HG02970 (cell line): ENCODE data around the gene TFR2.

Source experiments
- ATAC-seq: cut with Tn5 transposase; IDR thresholded peaks from one replicate; pipeline ENCODE4 v1.9.1; 2021; ENCODE audit warnings: mild to moderate bottlenecking, moderate library complexity, moderate number of reproducible peaks; ENCODE audit not compliant: unreplicated experiment, low FRiP score

TFR2 gene

DNA sequence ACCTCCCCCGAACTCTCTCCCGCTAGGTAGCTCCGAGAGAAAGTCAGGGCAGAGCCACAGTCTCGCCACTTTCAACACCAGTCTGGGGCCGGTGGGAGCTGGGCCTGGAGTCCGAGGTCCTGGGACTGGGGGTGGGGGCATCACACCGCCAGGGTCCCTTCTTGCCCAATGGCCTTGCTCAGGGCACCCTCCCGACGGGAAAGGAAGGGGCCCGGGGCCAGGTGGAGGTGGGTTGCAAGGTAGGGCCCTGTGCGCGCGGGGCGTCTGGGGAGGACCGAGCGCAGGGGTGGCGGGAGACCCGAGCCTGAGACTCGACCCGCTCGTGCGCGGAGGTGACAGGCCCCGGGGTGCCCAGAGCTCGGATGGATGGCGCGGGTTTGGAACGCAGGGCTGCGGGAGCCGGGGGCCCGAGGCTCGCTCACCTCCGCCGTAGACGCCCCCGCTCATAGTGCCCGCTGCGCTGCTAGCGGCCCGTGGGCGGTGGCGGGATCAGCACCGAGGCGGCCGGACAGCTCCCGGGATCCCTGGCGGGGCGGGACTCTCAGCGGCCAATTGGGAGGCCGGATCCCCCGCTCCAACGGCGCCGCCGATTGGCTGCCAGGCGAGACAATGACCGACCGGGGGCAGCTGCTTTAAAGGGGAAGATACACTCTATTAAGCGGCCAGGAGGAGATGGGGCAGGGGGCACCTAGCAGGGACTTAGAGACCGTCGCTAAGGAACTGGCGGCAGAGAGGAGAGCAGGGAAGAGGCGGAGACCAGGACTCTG lies 14.7 kb upstream of the TFR2 start, which contains the start of gene ACTL6B:
Gene ACTL6B, minus strand, starts transcription at position 541 of the 767 bp plus-strand sequence. Its CDS starts 94 bp downstream, at position 447.
- ATAC-seq, result no peak

DNA sequence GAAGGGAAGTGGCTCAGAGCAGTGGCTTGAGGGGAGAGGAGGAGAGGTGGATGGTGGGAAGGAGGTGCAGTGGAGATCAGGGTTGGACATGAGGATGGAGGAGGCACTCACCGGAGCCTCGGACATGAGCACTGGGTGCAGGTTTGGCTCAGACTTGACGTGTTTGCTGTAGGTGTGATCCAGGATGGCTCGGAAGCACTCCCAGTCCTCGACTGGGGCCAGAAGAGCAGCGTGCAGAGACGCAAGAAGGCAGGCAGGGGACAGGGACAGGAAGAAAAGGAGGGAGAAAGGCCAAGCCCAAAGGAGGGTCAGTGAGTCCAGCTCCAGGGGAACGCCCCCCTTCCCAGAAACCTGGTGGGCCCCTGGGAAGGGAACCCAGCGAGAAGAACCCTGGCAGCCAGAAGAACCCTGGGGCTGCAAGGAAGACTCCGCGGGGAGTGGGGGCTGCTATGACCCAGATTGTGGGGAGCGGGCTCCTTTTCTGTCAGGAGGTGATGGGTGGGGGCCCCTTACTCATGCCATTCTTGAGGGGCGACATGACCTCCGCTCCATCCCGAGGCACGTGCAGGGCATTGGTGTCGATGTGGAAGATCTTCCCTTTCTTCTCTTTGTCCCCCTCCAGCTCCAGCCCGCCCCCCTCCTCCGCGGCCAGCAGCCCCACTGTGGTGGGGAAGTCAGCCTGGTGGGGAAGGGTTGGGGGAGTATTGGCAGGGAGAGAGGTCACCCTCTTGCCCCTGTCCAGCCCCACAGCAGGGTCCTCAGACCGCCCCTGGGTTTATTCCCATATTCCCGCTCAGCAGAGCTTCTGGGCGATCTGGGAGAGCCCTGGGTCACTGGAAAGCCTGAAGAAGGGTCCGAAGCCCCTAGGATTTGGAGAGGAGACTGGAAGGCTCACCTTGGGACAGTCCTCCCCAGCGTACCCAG lies 13.8 kb upstream of the TFR2 start:
- no peak for ATAC-seq

- ATAC-seq, result no peak
Observed at GRCh38 chr7:100649826-100650565, 8.6 kb upstream of the TFR2 start.

- ATAC-seq, result no peak
Observed at GRCh38 chr7:100642534-100642907, 1.2 kb upstream of the TFR2 start.

- ATAC-seq, result no peak
Observed at GRCh38 chr7:100641860-100642533, 645 bp upstream of the TFR2 start.

DNA sequence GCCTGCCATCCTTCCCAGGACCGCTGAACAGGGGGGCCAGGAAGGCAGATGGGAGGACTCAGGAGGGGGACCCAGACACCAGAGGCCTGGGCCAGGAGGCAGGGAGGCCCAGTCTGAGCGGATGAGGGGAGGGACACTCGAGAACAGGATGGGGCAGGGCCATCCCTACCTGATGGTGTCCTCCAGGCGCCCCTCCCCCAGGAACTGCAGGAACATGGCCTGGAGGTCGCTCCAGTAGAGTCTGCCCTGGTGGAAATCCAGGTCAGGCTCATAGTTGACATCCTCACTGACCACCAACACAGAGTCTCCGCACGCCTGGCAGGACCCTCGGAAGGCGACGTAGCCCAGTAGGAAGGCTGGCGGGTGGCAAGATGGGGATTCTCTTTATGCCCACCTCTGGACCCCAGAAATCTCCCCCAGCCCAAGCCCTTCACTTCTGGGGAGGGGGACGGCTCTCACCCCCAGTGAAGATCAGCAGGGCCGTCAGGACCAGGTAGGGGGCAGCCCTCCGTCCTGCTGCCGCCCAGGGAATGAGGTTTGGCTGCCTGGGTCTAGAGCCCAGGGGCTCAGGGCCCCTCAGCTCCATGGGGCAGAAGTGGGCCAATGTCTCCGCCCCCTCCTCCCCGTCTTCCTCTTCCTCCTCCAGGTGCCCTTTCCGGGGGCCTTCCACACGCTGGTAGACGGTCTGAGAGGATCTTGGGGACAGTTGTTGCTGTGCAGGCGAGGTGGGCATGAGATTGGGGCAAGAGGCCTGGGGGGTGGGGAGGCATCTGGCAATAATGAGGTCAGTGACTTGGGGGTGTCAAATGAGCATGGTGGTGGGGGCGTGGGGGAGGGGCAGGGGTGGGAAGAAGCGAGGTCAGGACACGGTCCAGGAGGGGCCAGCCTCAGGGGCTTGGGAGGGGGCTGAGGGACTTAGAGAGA lies 573 bp downstream of the TFR2 start:
- no peak for ATAC-seq

- no peak for ATAC-seq
Observed at GRCh38 chr7:100639995-100640516, 1.3 kb downstream of the TFR2 start.

GRCh38 chr7:100632951-100633717 lies 8.2 kb downstream of the TFR2 start:
- no peak for ATAC-seq

- no peak for ATAC-seq
Observed at GRCh38 chr7:100630066-100630465, 11.3 kb downstream of the TFR2 start.

- ATAC-seq, result no peak
Observed at GRCh38 chr7:100629117-100629716, 12.1 kb downstream of the TFR2 start.

DNA sequence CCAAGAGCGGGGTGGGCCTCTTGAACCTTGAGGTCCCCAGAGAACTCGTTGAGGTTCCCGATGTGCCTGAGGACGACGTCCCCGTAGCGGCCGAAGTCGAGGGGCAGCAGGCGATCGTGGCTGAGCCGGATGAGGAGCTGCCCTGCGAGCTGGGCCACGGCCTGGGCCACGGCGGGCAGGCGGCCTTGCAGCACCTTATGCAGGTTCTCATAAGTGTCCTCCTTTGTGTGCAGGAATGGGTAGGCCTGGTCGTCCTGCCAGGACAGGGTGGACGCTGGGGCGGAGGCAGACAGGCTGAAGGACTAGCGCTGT lies 14.2 kb downstream of the TFR2 start:
- no peak for ATAC-seq

DNA sequence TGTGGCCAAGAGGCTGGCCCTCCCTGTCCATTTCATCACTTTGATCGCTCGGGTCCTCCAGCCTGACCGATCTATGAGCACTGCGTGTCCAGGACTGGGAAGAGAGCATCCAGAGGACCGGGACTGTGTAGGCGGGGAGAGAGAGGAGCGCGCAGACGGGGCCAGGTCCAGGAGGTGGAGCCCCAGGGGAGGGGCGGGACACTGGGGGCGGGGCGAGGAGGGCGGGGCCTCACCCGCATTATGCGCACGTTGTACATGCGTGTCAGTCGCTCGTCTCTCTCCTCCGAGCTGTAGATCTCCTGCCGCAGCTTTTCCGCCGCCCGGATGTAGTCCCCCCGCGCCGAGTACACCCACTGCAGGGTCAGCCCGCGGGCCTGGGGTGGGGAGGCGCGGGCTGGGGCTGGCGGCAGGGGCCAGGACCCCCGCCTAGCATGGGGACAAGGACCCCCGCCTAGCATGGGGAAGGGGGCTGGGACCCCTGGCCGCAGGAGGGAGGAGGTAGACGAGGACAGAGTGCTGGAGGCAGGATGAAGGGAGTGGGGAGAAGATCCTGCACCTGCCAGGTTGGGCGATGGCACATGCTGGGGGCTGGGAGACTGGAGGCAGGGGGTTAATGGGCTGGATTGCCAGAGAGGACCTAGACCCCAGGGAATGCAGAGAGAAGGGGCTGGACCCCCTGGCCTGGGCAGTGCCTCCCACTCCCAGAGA lies 14.7 kb downstream of the TFR2 start:
- ATAC-seq, result no peak

DNA sequence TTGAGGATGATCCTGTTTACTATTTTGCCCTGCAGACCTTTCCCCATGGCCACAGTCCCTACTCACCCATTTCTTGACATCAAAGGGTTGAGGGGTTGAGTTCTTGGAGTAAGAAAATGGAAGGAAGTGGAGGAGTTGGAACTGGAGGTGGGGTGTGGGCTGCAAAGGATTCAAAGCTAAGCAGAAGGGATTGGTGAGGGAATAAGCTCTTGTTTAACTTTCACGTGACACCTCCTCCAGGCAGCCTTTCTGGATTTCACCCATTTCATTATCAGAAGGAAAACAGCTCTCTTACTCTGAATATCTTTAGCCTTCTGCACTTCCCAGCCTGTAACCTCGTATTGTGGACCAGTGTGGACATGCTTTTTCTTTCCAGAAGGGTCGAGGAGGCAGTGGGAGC lies 15.3 kb downstream of the TFR2 start:
- no peak for ATAC-seq

DNA sequence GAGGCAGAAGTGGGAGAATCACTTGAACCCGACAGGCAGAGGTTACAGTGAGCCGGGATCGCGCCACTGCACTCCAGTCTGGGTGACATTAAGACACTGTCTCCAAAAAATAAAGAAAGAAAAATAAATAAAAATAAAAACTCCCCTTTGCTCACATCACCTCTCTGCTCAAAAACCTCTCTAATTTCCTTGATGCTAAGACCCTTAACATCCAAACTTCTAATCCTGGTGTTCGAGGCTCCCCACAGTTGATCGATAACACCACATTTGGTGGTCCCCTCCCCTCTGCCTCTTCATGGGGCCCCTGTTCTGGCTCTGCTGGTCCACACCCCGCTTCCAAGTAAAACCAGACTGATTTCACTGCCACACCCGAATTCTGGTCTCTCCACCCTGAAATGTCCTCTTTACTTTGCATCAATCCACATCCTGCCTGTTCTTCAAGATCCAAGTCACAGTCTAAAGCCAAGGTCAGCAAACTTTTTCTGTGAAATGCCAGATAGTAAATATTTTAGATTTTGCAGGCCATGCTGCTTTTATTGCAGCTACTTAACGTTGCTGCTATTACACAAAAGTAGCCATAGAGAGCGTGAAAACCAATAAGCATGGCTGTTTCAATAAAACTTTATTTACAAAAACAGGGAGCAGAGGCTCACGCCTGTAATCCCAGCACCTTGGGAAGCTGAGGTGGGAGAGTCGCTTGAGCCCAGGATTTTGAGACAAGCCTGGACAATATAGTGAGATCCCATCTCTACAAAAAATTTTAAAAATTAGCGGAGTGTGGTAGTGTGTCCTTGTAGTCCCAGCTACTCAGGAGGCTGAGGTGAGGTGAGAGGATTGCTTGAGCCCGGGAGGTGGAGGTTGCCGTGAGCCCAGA lies 17.2 kb downstream of the TFR2 start:
- no peak for ATAC-seq

DNA sequence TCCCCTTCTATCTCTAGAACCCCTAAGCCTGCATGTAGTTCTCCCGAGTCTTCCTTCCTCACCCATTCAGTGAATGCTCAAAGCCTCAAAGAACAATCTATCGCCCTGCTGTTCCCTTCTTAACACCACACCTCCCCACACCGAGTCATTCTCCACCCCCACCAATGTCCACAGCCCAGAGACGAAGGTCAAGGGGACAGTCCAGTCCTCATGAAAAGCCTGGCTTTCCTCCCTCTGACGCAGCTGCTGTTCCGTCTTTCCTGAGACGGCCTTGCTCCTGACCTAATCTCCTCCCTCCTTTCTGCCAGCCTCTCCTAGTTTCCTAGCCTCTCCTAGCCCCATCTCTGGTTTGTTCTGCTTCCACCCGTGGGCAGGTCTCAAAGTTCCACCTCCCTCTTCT lies 19.8 kb downstream of the TFR2 start:
- ATAC-seq, result no peak

DNA sequence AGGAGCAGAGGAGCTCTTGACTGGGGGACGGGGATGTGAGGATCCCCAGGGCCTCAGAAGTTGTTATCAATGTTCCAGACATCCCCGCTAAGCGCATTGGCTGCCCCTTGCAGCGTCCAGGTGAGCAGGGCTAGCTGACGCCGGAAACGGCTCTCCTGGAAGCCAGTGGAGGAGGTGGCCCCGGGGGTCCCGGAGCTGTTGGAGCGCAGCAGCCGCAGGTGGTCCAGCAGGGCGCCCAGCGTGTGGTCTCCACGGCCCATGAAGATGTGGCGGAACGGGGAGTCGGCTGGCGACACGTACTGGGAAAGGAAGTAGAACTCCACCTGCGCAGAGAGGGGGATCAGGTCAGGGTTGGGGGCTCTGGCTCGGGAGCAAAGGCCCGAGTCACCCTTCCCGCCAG lies 20.5 kb downstream of the TFR2 start:
- ATAC-seq, result no peak

DNA sequence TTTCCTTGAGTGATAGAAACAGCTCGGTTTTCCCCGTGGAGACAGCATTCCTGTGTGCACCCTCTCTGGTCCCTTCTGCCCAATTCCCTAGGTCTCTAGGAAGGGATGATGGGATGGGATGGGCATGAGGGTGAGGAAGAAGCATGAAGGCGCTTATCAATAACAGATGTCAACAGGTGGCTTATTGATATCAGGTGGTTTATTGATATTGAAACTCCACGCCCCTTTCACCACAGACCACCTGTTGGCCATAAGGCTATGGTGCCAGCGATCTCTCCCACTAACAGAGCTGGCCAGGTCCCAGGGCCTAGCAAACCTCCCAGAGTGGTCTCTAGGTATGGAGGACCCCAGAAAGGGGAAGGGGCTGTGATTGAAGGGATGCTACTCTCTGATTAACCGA lies 21.1 kb downstream of the TFR2 start:
- no peak for ATAC-seq
